GM20000 (cell line): ENCODE results near the gene C2orf49.

Source experiments
- DNase-seq: peaks from one replicate; pipeline ENCODE4 v3.0.0; 2012; ENCODE audit warnings: low spot score
- TF ChIP-seq, protein P1 (sequence below): IDR thresholded peaks from 2 replicates; pipeline ENCODE4 v1.5.1; 2012; ENCODE audit warnings: mild to moderate bottlenecking, control low read depth; ENCODE audit errors: extremely low read depth, missing control alignments

The C2orf49 gene

GRCh38 chr2:105307550-105307949 is 29.8 kb upstream of the C2orf49 start:
- TF ChIP-seq, protein P1, sequence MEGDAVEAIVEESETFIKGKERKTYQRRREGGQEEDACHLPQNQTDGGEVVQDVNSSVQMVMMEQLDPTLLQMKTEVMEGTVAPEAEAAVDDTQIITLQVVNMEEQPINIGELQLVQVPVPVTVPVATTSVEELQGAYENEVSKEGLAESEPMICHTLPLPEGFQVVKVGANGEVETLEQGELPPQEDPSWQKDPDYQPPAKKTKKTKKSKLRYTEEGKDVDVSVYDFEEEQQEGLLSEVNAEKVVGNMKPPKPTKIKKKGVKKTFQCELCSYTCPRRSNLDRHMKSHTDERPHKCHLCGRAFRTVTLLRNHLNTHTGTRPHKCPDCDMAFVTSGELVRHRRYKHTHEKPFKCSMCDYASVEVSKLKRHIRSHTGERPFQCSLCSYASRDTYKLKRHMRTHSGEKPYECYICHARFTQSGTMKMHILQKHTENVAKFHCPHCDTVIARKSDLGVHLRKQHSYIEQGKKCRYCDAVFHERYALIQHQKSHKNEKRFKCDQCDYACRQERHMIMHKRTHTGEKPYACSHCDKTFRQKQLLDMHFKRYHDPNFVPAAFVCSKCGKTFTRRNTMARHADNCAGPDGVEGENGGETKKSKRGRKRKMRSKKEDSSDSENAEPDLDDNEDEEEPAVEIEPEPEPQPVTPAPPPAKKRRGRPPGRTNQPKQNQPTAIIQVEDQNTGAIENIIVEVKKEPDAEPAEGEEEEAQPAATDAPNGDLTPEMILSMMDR = no peak
- DNase-seq = no peak

GRCh38 chr2:105307962-105308361 is 29.4 kb upstream of the C2orf49 start:
- TF ChIP-seq, protein P1 = no peak
- DNase-seq = no peak

GRCh38 chr2:105308382-105309146 is 28.8 kb upstream of the C2orf49 start:
- no peak for DNase-seq
- TF ChIP-seq, protein P1 = no peak

DNA sequence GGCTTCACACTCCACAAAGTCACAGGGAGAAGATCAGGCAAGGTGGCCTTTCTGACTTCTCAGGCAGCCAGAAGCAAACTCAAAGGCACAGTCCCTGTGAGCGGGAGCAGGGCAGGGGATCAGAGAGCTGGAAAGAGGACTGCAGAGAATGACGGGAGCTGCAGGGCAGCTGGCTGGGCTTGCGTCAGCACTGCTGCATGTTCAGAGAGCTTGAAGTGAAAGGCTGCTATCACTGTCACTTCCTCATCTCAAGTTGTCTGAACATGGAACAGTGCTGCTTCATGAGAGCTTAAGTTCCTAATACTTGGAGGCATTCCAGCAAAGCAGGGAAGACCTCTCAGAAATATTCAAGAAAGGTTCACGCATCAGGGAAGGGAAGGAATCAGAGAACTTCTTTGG is 28.2 kb upstream of the C2orf49 start:
- no peak for DNase-seq
- TF ChIP-seq, protein P1 = no peak

GRCh38 chr2:105313877-105314276 is 23.5 kb upstream of the C2orf49 start:
- TF ChIP-seq, protein P1 = no peak
- no peak for DNase-seq

DNA sequence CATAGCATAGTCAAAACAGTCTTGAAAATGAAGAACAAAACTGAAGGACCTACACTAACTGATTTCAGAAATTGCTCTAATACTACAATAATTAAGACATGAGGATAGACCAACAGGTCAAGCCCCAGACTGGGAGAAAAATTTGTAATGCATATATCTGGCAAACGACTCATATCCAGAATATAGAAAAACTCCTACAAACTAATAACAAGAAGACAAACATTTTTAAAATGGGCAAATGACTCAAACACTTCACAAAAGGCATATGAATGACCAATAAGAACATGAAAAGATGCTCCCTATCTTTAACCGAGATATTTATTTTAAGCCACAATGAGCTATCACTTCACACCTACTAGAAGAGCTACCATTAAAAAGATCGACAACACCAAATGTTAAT is 22.0 kb upstream of the C2orf49 start:
- DNase-seq = no peak
- TF ChIP-seq, protein P1 = no peak

DNA sequence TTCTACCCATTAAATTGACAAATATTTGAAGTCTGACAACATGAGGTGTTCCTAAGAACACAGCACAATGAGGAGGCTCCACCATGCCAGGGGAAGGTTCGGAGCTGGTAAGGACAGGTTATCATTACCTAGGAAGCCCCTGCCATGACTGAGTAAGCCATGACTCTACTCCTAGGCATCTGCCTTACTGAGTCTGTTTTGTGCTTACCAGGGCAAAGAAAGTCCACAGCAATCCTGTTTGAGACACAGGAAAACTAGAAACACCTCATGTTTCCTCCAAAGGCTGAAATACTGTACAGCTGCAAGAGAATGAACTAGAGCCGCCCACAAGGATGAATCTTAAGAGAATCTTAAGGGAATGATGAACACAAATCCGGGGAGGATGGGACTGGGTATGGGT is 19.4 kb upstream of the C2orf49 start:
- TF ChIP-seq, protein P1 = no peak
- DNase-seq = no peak
